HepG2 (cell line): ENCODE data around the gene RBCK1. TPM values are rescaled to one million over a fixed set of nuclear protein-coding genes. Genes with fewer than 3 reads are reported as not detected.
A peak's percentile ranks its signal among the peaks of the same experiment; 100 is the strongest.

ENCODE experiments used
- ATAC-seq: fragments of 200-7000 bp; cut with Tn5 transposase; 3 replicates; pipeline ENCODE4 v1.9.1; 2020; ENCODE audit warnings: mild to moderate bottlenecking, moderate library complexity
- BruUV-seq: library from RNA; stranded (reverse); fragments of 400-500 nt; replicated peaks from 2 replicates; lab custom pipeline; 2021; lab: Mats Ljungman, UMichigan
- CTCF ChIA-PET: fragments of 300-600 bp; formaldehyde crosslinking; extraction: SDS; loops from one replicate; lab custom pipeline; 2021; ENCODE audit warnings: low total read pairs, inconsistent platforms, low intra/inter-chr PET ratio; lab: Yijun Ruan, JAX
- POLR2A ChIA-PET: fragments of 350-600 bp; sonication (Branson Sonifier 250); formaldehyde crosslinking; loops from one replicate; lab custom pipeline; 2020; ENCODE audit warnings: antibody characterized with exemption, inconsistent platforms; lab: Yijun Ruan, JAX
- DNase-seq: peaks from one replicate; pipeline ENCODE4 v3.0.0-alpha.2; 2015; ENCODE audit warnings: low spot score
- FAIRE-seq: peaks from 3 replicates; lab custom pipeline; 2011; peaks lifted over from hg19 to GRCh38; lab: Jason Lieb, UNC
- H2AFZ ChIP-seq: one replicate; pipeline ENCODE4 v1.6.1; 2011; ENCODE audit warnings: low read length, inconsistent platforms
- H3K27ac ChIP-seq: fragments of 300-600 bp; 3 replicates; pipeline ENCODE4 v1.8.0; 2011; ENCODE audit warnings: mixed run types, mild to moderate bottlenecking, mixed read lengths, low read length, inconsistent platforms; ENCODE audit not compliant: insufficient read depth; ENCODE audit errors: extremely low read length
- H3K27me3 ChIP-seq, 2 experiments: fragments of 200-600 bp in 1 of 2; 2 replicates in 1 of 2; 3 replicates in 1 of 2; pipeline versions ENCODE4 v1.6.0 to v1.8.0; 2011; ENCODE audit warnings: low read length in 2 of 2, mild to moderate bottlenecking in 2 of 2, moderate library complexity in 2 of 2, inconsistent platforms in 1 of 2; ENCODE audit not compliant: insufficient read depth in 2 of 2, control insufficient read depth in 1 of 2
- H3K36me3 ChIP-seq, 2 experiments: fragments of 200-600 bp in 1 of 2; replicated peaks in 1 of 2; 2 replicates in 1 of 2; 3 replicates in 1 of 2; pipeline versions ENCODE4 v1.5.1 to v1.8.0; 2011; ENCODE audit warnings: low read length in 2 of 2, inconsistent platforms in 1 of 2; ENCODE audit not compliant: insufficient read depth in 2 of 2, control insufficient read depth in 1 of 2
- H3K4me1 ChIP-seq: 2 replicates; pipeline ENCODE4 v1.5.1; 2012; ENCODE audit warnings: low read length, inconsistent platforms; ENCODE audit not compliant: insufficient read depth
- H3K4me2 ChIP-seq: 2 replicates; pipeline ENCODE4 v1.6.0; 2011; ENCODE audit warnings: low read depth, low read length, inconsistent platforms
- H3K4me3 ChIP-seq, 3 experiments: fragments of 200-600 bp in 1 of 3; sonication (generic), shearing (Covaris generic) in 1 of 3; replicated peaks in 1 of 3; 2 replicates each; pipeline ENCODE4 v1.5.1; 2011 to 2016; ENCODE audit warnings: low read length in 3 of 3, inconsistent platforms in 2 of 3, low read depth in 2 of 3, mild to moderate bottlenecking in 2 of 3, control low read depth in 1 of 3, mixed read lengths in 1 of 3; ENCODE audit not compliant: insufficient read depth in 1 of 3
- H3K79me2 ChIP-seq: one replicate; pipeline ENCODE4 v1.6.1; 2011; ENCODE audit warnings: low read length, inconsistent platforms; ENCODE audit not compliant: insufficient read depth
- H3K9ac ChIP-seq: 2 replicates; pipeline ENCODE4 v1.6.0; 2011; ENCODE audit warnings: mild to moderate bottlenecking, low read depth, low read length, inconsistent platforms; ENCODE audit not compliant: insufficient read depth
- H3K9me3 ChIP-seq: 2 replicates; pipeline ENCODE4 v1.5.1; 2012; ENCODE audit warnings: mild to moderate bottlenecking, low read length
- H4K20me1 ChIP-seq: 2 replicates; pipeline ENCODE4 v1.6.0; 2011; ENCODE audit warnings: inconsistent platforms, mild to moderate bottlenecking, low read length, moderate library complexity; ENCODE audit not compliant: insufficient read depth
- CTCF ChIP-seq: sonication (generic); formaldehyde crosslinking; IDR thresholded peaks from 2 replicates; pipeline ENCODE4 v1.5.0; 2020; ENCODE audit warnings: mild to moderate bottlenecking, missing genetic modification reagents, moderate library complexity
- FOXP4 ChIP-seq: sonication (generic); formaldehyde crosslinking; IDR thresholded peaks from 2 replicates; pipeline ENCODE4 v1.4.0; 2020; ENCODE audit warnings: missing genetic modification reagents
- KDM5A ChIP-seq: fragments of 200-600 bp; sonication (generic); IDR thresholded peaks from 2 replicates; pipeline ENCODE4 v1.7.0; 2018; ENCODE audit warnings: antibody characterized with exemption, mild to moderate bottlenecking, low read length, borderline replicate concordance
- MYC ChIP-seq: sonication (generic); formaldehyde crosslinking; IDR thresholded peaks from 2 replicates; pipeline ENCODE4 v1.9.0; 2021; ENCODE audit warnings: missing genetic modification reagents, borderline replicate concordance
- NFATC3 ChIP-seq: sonication (generic); formaldehyde crosslinking; IDR thresholded peaks from 2 replicates; pipeline ENCODE4 v1.5.1; 2020; ENCODE audit warnings: mild to moderate bottlenecking, missing genetic modification reagents
- PHF21A ChIP-seq: sonication (generic); formaldehyde crosslinking; IDR thresholded peaks from 2 replicates; pipeline ENCODE4 v1.5.0; 2020; ENCODE audit warnings: mild to moderate bottlenecking, missing genetic modification reagents
- ZFP36L1 ChIP-seq: sonication (generic); formaldehyde crosslinking; IDR thresholded peaks from 2 replicates; pipeline ENCODE4 v1.8.0; 2022; ENCODE audit warnings: mild to moderate bottlenecking, missing genetic modification reagents, moderate library complexity
- ZNF572 ChIP-seq: sonication (generic); formaldehyde crosslinking; IDR thresholded peaks from 2 replicates; pipeline ENCODE4 v1.5.1; 2020; ENCODE audit warnings: mild to moderate bottlenecking, missing genetic modification reagents
- WGBS: methylation state at CpG from one replicate; pipeline ENCODE4 v1.1.6; 2017; ENCODE audit warnings: low lambda C conversion rate; 5-methylcytosine and 5-hydroxymethylcytosine counted together
- in situ Hi-C: cut with HindIII; loops from 2 replicates; pipeline ENCODE4 v1.10.0; 2017; ENCODE audit warnings: low pct_unique_long_range_greater_than_20kb; ENCODE audit not compliant: extremely low pct_ligation_motif_present
- intact Hi-C: fragments of 100-400 bp; cut with micrococcal nuclease; formaldehyde crosslinking; loops from one replicate; pipeline ENCODE4 v1.10.0; 2022; ENCODE audit not compliant: unreplicated experiment
- polyA plus RNA-seq, 8 experiments: library from polyadenylated mRNA; depleted of rRNA in 3 of 8; stranded (reverse) in 7 of 8; unstranded in 1 of 8; fragments of >200 nt; fragmentation: Illumina TruSeq in 4 of 8; extraction: Trizol in 4 of 8; gene quantifications; 2 replicates each; pipeline versions ENCODE4 v1.2.1 to v1.2.3, GENCODE V29; 2011 to 2016; ENCODE audit warnings: low read depth in 4 of 8, missing spikeins in 1 of 8, mixed read lengths in 1 of 8; ENCODE audit not compliant: insufficient read depth in 1 of 8
- total RNA-seq, 5 experiments: library from RNA; depleted of rRNA; stranded (reverse); fragments of >200 nt; fragmentation: Illumina TruSeq; extraction: Trizol; gene quantifications; 2 replicates each; pipeline ENCODE4 v1.2.3, GENCODE V29; 2016; ENCODE audit warnings: low read depth in 1 of 5
- TF ChIP-seq, protein P1 (sequence below): sonication (generic); formaldehyde crosslinking; IDR thresholded peaks from 2 replicates; pipeline ENCODE4 v1.4.0; 2020; ENCODE audit warnings: mild to moderate bottlenecking, missing genetic modification reagents

The RBCK1 gene
- total and polyA plus RNA-seq, 2 of the 13 experiments (the other 11 are each of a cell fraction or from before 2014, with no cell fraction given): 149 to 215 TPM

GRCh38 chr20:433300-433975 is 25.3 kb downstream of the RBCK1 start:
- in situ Hi-C loops: loop anchor here (5.0 kb wide), 1 partner anchor 81 kb away; no protein-coding TSS in a partner anchor
- H3K27ac ChIP-seq: no peak overlapping the region
- peak; percentile 53; the same call in 1 of the 2 replicates for TF ChIP-seq ZNF572
- no peak for TF ChIP-seq NFATC3 (CRISPR knock-in tag)
- TF ChIP-seq KDM5A: no peak
- TF ChIP-seq PHF21A (CRISPR knock-in tag): no peak
- no peak; the same call in 1 of the 2 replicates for TF ChIP-seq ZFP36L1 (CRISPR knock-in tag)
- TF ChIP-seq, protein P1, sequence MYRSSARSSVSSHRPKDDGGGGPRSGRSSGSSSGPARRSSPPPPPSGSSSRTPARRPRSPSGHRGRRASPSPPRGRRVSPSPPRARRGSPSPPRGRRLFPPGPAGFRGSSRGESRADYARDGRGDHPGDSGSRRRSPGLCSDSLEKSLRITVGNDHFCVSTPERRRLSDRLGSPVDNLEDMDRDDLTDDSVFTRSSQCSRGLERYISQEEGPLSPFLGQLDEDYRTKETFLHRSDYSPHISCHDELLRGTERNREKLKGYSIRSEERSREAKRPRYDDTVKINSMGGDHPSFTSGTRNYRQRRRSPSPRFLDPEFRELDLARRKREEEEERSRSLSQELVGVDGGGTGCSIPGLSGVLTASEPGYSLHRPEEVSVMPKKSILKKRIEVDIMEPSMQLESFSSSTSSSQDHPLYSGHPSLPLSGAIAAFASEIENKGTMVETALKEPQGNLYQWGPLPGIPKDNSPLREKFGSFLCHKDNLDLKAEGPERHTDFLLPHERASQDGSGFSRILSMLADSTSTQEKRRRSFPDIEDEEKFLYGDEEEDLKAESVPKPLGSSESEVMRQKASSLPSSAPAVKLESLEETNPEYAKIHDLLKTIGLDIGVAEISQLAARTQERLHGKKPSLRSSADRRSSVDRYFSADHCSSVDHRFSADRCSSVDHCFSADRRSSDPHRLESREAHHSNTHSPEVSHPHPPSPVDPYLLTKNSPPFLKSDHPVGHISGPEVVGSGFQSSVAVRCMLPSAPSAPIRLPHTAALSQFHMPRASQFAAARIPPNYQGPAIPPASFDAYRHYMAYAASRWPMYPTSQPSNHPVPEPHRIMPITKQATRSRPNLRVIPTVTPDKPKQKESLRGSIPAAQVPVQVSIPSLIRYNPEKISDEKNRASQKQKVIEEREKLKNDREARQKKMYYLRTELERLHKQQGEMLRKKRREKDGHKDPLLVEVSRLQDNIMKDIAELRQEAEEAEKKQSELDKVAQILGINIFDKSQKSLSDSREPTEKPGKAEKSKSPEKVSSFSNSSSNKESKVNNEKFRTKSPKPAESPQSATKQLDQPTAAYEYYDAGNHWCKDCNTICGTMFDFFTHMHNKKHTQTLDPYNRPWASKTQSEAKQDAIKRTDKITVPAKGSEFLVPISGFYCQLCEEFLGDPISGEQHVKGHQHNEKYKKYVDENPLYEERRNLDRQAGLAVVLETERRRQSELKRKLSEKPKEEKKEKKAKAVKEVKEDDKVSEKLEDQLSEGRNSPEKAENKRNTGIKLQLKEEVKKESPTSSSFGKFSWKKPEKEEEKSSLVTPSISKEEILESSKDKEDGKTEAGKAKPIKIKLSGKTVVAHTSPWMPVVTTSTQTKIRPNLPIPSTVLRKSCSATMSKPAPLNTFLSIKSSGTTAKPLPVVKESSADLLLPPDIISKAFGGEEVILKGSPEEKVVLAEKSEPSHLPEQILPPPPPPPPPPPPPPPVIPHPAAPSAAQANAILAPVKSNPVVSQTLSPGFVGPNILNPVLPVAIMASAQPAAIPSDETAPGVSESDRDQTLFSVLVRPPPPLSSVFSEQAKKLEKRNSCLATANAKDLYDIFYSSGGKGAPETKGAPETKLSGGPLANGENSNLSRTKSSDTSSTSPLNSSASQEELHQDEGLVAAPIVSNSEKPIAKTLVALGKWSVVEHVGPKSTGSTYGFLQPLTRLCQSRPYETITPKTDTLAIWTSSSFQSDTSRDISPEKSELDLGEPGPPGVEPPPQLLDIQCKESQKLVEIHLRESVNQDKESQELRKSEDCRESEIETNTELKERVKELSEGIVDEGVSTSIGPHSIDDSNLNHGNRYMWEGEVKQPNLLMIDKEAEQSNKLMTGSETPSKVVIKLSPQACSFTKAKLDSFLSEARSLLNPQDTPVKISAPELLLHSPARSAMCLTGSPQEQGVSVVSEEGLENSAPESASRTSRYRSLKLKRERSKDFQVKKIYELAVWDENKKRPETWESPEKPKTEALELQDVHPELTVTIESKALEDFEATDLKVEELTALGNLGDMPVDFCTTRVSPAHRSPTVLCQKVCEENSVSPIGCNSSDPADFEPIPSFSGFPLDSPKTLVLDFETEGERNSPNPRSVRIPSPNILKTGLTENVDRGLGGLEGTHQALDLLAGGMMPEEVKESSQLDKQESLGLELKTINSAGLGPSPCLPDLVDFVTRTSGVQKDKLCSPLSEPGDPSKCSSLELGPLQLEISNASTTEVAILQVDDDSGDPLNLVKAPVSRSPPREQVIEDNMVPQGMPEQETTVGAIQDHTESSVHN: peak; percentile 50; the same call in 1 of the 2 replicates
- no peak for TF ChIP-seq FOXP4
- no peak for TF ChIP-seq MYC (CRISPR knock-in tag)
- TF ChIP-seq CTCF (CRISPR knock-in tag): 0 out of 2 replicates have a peak, but pooled peaks have one; percentile 1

More at GRCh38 chr20:433300-433975, 25.3 kb downstream of the RBCK1 start:
- Histone ChIP-seq H3K9me3 (no peaks in the 10 kb centered on the region), H3K4me2 (no peak overlapping the region), H3K9ac (no peak overlapping the region), H4K20me1 (no peaks in the 10 kb centered on the region), H3K36me3 (peaks cover 41 to 61% of the 10 kb centered on the region in 2 experiments), H3K27me3 (no peaks in the 10 kb centered on the region), H2AFZ (no peak overlapping the region), H3K4me3 (no peak overlapping the region), H3K4me1 (0 out of 2 replicates have a peak, but pooled peaks cover 7% of the 10 kb centered on the region), H3K79me2 (no peaks in the 10 kb centered on the region)
- WGBS: 96% methylated on average over 12 of the region's 12 CpGs
- ChIA-PET POLR2A (interaction anchor here (1.6 to 5.7 kb wide), 3 partner anchors 26 to 86 kb away, joined by 5 to 61 read pairs (median 13); partner anchors contain the start of genes NRSN2 and RBCK1), CTCF (interaction anchor here (3.7 kb wide), 1 partner anchor 78 kb away, joined by 106 read pairs; no protein-coding TSS in a partner anchor)
- FAIRE-seq (no peak), DNase-seq (no peak), ATAC-seq (no peak)
- intact Hi-C loops: no loop called here
- BruUV-seq: TSS peak; percentile 12
